Loucy (cell line): ENCODE measurements around the gene CDK1.

Experiments
- H2AFZ ChIP-seq: fragments of 200-600 bp; sonication (generic); 2 replicates; pipeline ENCODE4 v1.6.0; 2016; ENCODE audit warnings: antibody characterized with exemption, mild to moderate bottlenecking, low read length, moderate library complexity
- H3F3A ChIP-seq: fragments of 200-600 bp; 2 replicates; pipeline ENCODE4 v1.6.0; 2016; ENCODE audit warnings: antibody characterized with exemption, low read depth, mild to moderate bottlenecking
- H3K27me3 ChIP-seq: fragments of 200-600 bp; sonication (generic); 2 replicates; pipeline ENCODE4 v1.6.1; 2014; ENCODE audit warnings: low read length, mild to moderate bottlenecking; ENCODE audit not compliant: insufficient read depth, poor library complexity, severe bottlenecking
- H3K36me3 ChIP-seq: fragments of 200-600 bp; sonication (generic); 2 replicates; pipeline ENCODE4 v1.6.1; 2016; ENCODE audit warnings: low read length; ENCODE audit not compliant: insufficient read depth
- H3K4me1 ChIP-seq: fragments of 200-600 bp; sonication (generic); 2 replicates; pipeline ENCODE4 v1.5.1; 2014; ENCODE audit warnings: low read length, mild to moderate bottlenecking; ENCODE audit not compliant: insufficient read depth, poor library complexity, severe bottlenecking
- H3K4me2 ChIP-seq: fragments of 200-600 bp; sonication (generic); 2 replicates; pipeline ENCODE4 v1.6.0; 2014; ENCODE audit warnings: antibody characterized with exemption, low read length, low read depth, mild to moderate bottlenecking; ENCODE audit not compliant: poor library complexity, severe bottlenecking
- H3K4me3 ChIP-seq: fragments of 200-600 bp; sonication (generic); 2 replicates; pipeline ENCODE4 v1.5.1; 2014; ENCODE audit warnings: low read length, mild to moderate bottlenecking, mixed read lengths; ENCODE audit not compliant: poor library complexity, severe bottlenecking
- H3K79me2 ChIP-seq: fragments of 200-600 bp; sonication (generic); 2 replicates; pipeline ENCODE4 v1.6.1; 2014; ENCODE audit warnings: low read length; ENCODE audit not compliant: insufficient read depth
- H3K9ac ChIP-seq: fragments of 200-600 bp; sonication (generic); 2 replicates; pipeline ENCODE4 v1.6.0; 2014; ENCODE audit warnings: mild to moderate bottlenecking, low read depth, low read length, moderate library complexity; ENCODE audit not compliant: poor library complexity, severe bottlenecking
- H3K9me2 ChIP-seq: fragments of 200-600 bp; sonication (generic); replicated peaks from 2 replicates; pipeline ENCODE4 v1.6.1; 2016; ENCODE audit warnings: low read depth, low read length, mixed read lengths
- H3K9me3 ChIP-seq: fragments of 200-600 bp; sonication (generic); 2 replicates; pipeline ENCODE4 v1.6.1; 2014; ENCODE audit warnings: mild to moderate bottlenecking, antibody characterized with exemption, low read length, low read depth; ENCODE audit not compliant: insufficient read depth
- H4K20me1 ChIP-seq: fragments of 200-600 bp; sonication (generic); 2 replicates; pipeline ENCODE4 v1.6.0; 2014; ENCODE audit warnings: antibody characterized with exemption, low read length, mild to moderate bottlenecking; ENCODE audit not compliant: insufficient read depth, poor library complexity, severe bottlenecking
- EZH2phosphoT487 ChIP-seq: fragments of 200-600 bp; IDR thresholded peaks from 2 replicates; pipeline ENCODE4 v1.6.1; 2018; ENCODE audit warnings: antibody characterized with exemption, mild to moderate bottlenecking, moderate library complexity, borderline replicate concordance
- TF ChIP-seq, protein P1 (sequence below): fragments of 200-600 bp; sonication (generic); conservative IDR thresholded peaks from 2 replicates; pipeline ENCODE4 v1.5.1; 2014; ENCODE audit warnings: mild to moderate bottlenecking, antibody characterized with exemption, low read length

The CDK1 gene

DNA sequence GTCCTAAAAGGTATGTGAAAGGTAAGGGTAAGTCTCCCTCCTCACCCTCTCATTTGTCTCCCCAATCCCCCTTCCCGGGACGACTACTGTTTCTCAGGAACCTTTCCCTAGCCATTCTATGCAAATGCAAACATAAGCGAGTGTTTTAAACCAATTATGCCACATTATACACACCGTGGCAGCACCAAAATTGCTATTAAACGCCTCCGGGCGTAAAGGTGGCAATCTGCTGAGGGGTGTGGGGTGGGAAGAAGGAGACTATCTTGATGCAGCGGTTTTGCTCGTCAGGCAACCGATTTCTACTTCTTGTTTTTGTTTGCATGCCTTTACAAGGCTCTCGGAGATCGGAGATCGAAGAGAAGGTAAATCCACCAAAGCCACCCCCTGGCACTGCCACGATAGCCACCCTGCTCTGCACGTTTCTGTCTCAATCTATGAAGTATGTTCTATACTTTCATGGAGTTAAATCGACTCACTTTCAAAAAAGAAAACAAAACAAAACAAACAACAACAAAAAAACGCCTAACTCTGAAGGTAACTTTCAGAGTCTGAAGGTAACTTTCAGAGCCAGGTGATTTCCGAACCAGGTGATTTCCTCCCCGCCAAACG lies 46.0 kb upstream of the CDK1 start:
- Histone ChIP-seq H3K9me2 (no peaks in the 10 kb centered on the region), H3K4me2 (no peak overlapping the region), H3F3A (no peaks in the 10 kb centered on the region), H3K9ac (no peak overlapping the region), H3K4me1 (no peaks in the 10 kb centered on the region), H4K20me1 (no peaks in the 10 kb centered on the region), H2AFZ (no peak overlapping the region), H3K36me3 (no peaks in the 10 kb centered on the region), H3K9me3 (no peaks in the 10 kb centered on the region), H3K27me3 (no peaks in the 10 kb centered on the region), H3K79me2 (no peaks in the 10 kb centered on the region), H3K4me3 (no peak overlapping the region)
- TF ChIP-seq EZH2phosphoT487: no peak
- TF ChIP-seq, protein P1, sequence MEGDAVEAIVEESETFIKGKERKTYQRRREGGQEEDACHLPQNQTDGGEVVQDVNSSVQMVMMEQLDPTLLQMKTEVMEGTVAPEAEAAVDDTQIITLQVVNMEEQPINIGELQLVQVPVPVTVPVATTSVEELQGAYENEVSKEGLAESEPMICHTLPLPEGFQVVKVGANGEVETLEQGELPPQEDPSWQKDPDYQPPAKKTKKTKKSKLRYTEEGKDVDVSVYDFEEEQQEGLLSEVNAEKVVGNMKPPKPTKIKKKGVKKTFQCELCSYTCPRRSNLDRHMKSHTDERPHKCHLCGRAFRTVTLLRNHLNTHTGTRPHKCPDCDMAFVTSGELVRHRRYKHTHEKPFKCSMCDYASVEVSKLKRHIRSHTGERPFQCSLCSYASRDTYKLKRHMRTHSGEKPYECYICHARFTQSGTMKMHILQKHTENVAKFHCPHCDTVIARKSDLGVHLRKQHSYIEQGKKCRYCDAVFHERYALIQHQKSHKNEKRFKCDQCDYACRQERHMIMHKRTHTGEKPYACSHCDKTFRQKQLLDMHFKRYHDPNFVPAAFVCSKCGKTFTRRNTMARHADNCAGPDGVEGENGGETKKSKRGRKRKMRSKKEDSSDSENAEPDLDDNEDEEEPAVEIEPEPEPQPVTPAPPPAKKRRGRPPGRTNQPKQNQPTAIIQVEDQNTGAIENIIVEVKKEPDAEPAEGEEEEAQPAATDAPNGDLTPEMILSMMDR: no peak

DNA sequence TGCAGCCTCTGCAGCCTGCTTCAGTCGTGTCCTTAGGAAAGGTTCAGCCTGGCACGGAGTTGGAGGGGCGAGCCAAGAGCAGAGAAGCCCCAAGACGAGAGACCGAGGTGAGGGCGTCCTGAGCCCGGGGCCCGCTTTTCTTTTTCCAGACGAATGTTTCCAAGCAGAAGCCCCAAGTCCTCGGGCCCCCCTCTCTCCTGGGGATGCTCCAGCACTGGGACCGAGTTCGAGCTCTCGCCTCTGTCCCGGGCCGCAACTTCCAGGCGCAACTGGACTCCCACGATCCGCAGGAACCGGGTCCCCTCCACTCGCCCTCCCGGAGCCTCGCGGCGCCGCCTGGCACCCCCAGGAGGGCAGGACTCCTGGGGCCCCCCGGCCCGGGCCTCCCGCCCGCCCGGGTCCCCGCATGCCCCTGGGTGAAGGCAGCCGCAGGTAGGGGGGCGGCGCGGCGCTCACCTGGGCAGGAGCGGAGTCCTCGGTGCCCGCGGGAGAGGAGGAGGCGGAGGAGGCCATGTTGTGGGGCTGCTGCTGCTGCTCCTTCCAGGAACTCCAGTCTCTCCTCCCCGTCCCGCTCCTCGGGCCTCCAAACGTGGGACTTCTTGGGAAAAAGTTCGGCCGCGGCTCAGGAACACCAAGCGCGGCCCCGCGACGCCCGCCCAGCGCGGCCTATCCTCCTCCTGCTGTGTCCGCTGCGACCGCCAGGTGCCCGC lies 45.3 kb upstream of the CDK1 start:
- no peaks in the 10 kb centered on the region for H3F3A ChIP-seq
- H2AFZ ChIP-seq: no peak overlapping the region
- H3K79me2 ChIP-seq: no peaks in the 10 kb centered on the region
- H3K9ac ChIP-seq: no peak overlapping the region
- no peaks in the 10 kb centered on the region for H3K36me3 ChIP-seq
- H3K4me1 ChIP-seq: no peaks in the 10 kb centered on the region
- H3K4me3 ChIP-seq: no peak overlapping the region
- TF ChIP-seq EZH2phosphoT487: no peak
- TF ChIP-seq, protein P1: no peak
- no peaks in the 10 kb centered on the region for H3K9me3 ChIP-seq
- H3K4me2 ChIP-seq: no peak overlapping the region
- H3K27me3 ChIP-seq: no peaks in the 10 kb centered on the region
- no peaks in the 10 kb centered on the region for H3K9me2 ChIP-seq
- H4K20me1 ChIP-seq: no peaks in the 10 kb centered on the region

DNA sequence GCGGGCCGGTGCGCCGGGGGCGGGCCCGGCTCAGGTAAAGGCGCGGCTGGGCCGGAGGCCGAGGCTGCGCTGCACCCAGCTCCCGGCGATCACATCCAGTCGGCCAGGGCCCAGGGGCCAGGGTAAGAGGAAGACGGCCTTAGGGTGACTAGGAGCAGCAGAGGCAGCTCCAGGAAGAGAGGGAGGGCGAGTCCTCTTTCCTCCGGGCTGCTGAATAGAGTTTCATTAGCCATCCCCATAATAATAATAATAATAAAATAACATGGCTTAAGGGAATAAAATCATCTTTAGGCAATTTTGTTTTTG lies 44.8 kb upstream of the CDK1 start:
- H3K9me3 ChIP-seq: no peaks in the 10 kb centered on the region
- TF ChIP-seq, protein P1: no peak
- no peak for TF ChIP-seq EZH2phosphoT487
- no peaks in the 10 kb centered on the region for H4K20me1 ChIP-seq
- no peak overlapping the region for H3K4me2 ChIP-seq
- H3K9ac ChIP-seq: no peak overlapping the region
- H3K4me3 ChIP-seq: no peak overlapping the region
- no peaks in the 10 kb centered on the region for H3K79me2 ChIP-seq
- no peak overlapping the region for H2AFZ ChIP-seq
- H3F3A ChIP-seq: no peaks in the 10 kb centered on the region
- no peaks in the 10 kb centered on the region for H3K36me3 ChIP-seq
- H3K27me3 ChIP-seq: no peaks in the 10 kb centered on the region
- no peaks in the 10 kb centered on the region for H3K4me1 ChIP-seq
- no peaks in the 10 kb centered on the region for H3K9me2 ChIP-seq
